NOMO-1 (cell line): Measurements from ENCODE around the gene RRP1.

Experiments
- DNase-seq, 2 experiments: peaks; one replicate each; lab custom pipeline; 2025; ENCODE audit not compliant: unreplicated experiment in 2 of 2; lab: John Stamatoyannopoulos, UW

The RRP1 gene, protein sequence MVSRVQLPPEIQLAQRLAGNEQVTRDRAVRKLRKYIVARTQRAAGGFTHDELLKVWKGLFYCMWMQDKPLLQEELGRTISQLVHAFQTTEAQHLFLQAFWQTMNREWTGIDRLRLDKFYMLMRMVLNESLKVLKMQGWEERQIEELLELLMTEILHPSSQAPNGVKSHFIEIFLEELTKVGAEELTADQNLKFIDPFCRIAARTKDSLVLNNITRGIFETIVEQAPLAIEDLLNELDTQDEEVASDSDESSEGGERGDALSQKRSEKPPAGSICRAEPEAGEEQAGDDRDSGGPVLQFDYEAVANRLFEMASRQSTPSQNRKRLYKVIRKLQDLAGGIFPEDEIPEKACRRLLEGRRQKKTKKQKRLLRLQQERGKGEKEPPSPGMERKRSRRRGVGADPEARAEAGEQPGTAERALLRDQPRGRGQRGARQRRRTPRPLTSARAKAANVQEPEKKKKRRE

DNA sequence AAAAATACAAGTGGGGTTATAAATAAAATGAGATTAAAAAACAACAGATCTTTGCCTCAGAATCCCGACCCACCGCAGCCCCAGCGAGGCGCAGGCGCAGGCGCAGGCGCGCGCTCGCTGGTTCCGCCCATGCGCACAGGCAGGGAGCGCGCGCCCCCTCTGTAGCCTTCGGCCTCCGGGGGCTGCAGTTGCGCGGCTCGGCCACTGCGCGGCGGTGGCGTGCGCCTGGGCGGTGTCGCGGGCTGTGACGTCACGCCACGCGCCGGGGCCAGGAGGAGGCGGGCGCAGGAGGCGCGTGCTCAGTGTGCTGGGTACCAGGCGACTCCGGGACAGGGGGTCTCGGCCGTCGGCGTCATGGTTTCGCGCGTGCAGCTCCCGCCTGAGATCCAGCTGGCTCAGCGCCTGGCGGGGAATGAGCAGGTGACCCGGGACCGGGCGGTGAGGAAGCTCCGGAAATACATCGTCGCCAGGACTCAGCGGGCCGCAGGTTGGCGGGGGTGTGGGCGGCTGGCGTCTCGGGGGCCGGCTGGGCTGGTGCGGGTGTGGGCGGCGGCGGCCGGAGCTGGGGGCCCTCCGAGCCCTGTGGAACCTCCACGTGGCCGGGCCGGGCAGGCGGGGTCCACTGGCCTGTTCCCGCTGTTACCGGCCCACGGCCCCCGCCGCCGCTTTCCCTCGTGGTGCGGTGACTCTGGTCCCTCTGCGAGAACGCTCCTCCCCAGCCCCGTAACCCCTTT, at the start of gene RRP1:
Gene RRP1 (plus strand): TSS at position 302 of the 734 bp plus-strand sequence. CDS start 53 bp downstream, at position 355.
- DNase-seq = peak; percentile 80 to 91

DNA sequence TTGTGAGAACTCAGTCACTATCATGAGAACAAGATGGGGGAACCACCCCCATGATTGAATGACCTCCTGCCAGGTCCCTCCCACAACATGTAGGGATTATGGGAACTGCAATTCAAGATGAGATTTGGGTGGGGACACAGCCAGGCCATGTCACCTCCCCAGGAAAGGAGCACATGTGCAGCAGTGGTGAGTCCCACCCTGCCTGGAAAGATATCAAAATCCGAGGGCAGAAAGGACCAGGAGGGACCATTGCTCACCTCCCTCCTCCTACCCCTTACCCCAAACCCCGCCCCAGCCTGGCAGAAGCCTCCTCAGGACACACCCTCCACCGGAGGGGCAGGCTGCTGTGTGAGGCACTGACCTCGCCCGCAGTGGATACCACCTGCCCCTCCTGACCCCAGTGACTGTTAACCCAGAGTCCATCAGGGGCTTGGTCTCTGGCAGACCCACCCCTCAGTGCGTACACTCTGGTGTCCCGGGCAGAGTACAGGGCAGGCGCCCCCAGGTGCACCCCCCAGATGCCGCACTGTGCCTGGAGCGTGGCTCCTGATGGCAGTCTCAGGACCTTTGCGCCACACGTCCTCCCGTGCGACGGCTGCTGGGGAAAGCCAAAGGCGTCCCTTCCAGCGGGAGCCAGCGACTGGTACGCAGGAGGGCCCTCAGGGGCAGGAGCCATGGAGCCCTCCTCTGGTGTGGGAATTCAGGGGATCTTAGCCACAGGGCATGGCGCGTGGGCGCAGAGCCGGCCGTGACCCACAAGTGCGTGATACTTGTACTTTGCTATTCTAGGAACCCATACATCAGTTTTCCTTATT, 49.5 kb upstream of the RRP1 start:
- DNase-seq = no peak

DNA sequence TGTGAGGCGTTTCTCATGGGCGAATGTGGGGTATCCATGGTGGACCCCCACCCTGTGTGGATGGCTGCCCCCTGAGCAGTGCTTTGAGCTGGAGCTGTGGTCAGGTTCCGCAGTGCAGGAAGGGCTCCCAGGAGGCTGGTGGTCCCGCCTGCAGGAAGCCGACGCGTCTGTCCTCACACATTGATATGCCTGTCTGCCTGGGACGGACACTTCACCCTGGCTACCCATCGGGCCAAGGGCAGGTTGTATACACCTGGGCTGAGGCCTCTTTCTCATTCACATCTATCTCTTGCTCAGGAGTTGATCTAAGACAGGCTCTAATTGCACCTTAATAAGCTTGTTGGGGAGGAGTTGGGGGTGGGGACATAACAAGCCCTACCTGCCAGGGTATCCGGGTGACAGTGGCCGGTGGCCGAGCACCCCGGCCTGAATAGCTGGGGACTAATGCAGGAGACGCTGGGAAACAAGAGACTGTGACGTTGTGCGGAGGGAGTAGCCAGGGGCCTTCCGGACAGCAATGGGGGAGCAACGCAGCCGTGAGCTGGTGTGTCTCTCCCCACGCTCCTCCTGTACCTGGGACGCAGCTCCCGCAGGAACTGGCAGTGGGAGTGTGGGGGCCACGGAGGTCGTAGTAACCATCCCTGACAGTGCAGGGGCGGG, 48.8 kb upstream of the RRP1 start:
- no peak for DNase-seq

DNA sequence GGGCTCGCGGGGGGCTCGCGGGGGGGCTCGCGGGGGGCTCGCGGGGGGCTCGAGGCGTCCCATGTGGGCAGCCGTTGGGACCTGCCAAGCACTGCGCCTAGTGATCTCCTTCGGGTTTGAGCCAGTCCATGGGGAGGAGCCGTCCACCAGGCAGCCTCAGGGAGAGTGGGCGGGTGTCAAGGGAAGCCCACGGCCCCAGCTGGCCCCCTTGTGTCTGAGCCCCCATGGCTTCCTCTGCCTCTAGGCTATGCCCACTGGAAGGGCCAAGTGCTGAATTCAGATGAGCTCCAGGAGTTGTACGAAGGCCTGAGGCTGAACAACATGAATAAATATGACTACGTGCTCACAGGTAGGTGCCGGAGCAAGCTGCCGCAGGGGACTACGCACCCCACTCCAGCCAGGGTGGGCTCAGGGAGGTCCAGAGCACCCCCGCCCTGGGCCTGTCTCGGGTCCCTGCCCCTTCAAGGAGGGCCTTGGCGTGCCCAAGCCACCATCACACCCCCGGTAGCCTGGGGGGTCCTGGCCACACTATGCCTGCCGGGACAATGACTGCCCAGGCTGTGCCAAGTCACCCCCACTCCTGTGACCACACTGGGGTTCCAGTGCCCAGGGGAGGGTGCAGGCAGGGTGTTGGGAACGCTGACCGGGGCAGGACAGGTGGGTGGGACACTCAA, 47.8 kb upstream of the RRP1 start:
- DNase-seq = no peak

DNA sequence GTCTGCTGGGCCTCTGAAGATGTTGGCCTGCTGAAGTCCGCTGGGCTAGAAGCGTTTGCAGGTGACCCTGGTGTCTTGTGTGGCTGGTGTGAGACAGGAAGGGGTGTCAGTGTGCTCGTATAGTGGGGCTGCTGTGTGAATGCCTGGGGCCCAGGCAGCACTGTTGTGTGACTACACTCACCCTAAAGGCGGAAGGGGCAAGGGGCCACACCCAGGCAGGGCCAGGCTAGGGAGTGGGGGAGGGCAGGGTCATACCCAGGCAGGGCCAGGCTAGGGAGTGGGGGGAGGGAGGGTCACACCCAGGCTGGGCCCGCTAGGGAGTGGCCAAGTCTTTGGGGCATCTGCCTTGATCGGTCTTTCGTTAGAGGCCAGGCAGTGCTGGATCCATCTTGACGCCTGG, 45.4 kb upstream of the RRP1 start:
- DNase-seq = no peak

DNA sequence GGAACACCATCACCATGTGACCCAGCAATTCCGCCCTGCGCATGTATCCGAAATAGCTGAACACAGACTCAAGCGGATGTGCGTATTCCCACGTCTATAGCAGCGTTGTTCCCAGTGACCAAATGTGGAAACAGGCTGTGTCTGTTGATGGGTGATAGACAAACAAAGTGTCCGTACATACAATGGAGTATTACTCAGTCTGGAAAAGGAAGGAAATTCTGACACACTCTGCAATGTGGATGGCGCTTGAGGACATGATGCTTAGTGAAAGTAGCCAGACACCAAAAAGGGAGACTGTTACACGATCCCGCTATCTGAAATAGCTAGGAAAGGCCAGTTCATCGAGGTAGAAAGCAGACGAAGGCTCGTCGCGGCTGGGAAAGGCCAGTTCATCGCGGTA, 44.7 kb upstream of the RRP1 start:
- DNase-seq = no peak

DNA sequence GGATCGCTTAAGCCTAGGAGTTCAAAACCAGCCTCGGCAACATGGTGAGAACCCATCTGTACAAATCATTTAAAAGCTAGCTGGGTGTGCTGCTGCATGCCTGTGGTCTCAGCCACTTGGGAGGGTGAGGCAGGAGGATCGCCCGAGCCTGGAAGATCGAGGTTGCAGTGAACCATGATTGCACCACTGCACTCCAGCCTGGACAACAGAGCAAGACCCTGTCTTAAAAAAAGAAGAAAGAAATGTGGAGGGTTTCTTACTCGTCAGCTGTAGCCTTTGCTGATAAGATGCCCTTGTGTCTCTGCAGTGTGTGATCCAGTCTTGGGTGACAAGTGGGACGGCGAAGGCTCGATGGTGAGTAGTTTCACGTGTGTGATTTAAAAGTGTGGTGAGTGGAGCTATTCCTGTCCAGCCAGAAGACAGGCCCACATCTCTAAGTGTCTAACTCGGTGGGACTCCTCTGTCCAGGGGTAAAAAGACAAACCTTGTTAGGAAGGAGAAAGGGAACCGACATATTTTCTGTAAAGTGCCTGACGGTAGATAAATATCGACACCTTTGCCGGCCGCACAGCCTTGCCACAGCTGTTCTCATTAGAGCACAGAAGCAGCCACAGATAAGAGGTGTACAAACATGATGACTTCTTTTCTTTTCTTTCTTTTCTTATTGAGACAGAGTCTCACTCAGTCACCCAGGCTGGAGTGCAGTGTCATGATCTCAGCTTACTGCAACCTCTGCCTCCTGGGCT, 43.4 kb upstream of the RRP1 start:
- no peak for DNase-seq

DNA sequence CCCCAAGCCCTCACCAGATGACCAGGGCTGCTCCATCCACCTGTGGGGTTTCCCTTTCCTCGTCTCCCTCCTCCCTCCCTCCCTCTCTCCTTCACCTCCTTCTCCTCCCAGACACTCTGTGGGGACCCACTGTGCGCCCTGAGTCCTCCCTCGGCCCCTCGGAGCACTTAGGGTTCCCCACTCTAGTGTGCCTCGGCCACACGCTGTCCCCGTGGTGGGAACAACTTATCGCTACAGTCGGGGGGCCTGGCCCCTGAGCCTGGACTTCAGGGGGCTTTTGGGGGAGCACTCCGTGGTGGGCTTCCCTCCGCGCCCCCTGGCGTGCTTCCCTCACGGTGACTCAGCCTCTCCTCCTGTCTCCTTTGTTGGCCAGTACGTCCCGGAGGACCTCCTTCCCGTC, 40.8 kb upstream of the RRP1 start:
- DNase-seq = no peak

DNA sequence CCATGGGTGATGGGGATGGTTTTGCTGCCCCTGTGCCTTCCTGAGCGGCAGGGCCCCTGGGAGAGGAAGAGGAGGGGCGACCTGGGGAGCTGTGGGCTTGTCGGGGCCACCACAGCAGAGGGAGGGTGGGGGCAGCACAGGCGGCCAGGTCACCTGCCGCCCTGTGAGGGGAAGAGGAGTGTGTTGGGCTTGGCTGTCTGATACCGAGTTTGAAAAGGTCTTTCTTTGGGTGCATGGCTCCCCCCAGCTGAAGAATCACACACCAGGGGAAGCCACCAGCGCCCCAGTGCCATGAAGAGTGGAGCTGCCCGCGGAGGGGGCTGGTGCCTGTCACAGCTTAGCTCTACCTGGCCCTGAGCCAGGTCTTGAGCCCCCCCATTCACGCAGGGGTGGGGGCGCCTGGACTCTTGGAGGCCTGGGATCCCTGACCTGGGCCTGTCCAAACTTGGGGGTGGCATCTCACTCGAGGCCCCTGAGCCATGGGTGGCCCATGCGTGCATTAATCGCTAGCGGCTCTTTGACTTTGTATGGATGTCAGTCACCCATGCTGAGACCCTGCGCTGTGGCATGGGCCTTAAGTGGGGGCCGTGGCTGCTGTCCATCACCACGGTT, 39.6 kb upstream of the RRP1 start:
- DNase-seq = no peak

DNA sequence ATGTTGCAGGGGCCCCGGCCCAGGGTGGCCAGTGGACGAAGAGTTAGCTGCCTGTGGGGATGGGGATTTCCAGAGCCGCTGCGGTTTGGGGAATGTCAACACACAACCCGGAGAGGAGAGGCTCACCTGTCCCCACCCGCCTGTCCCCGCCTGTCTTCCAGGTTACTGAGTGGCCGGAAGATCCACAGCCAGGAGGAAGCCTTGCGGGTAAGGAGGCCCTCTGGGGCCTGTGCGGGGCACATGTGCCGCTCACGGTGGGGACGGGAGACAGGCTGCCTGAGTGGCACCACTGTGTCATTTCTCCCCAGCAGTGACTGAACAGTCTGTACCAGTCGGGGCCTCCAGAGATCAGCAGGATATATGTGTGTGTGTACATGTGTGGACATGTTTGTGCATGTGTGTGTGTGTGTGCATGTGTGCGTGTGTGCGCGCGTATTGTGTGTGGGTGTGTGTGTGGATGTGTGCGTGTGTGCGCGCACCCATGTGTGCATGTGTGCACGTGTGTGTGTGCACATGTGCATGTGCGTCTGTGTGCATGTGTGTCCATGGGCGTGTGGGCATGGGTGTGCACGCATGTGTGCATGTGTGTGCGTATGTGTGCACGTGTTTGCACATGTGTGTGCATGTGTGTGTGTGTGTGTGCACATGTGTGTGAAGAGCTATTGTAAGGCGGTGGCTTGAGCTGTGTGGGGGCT, 38.9 kb upstream of the RRP1 start:
- no peak for DNase-seq

DNA sequence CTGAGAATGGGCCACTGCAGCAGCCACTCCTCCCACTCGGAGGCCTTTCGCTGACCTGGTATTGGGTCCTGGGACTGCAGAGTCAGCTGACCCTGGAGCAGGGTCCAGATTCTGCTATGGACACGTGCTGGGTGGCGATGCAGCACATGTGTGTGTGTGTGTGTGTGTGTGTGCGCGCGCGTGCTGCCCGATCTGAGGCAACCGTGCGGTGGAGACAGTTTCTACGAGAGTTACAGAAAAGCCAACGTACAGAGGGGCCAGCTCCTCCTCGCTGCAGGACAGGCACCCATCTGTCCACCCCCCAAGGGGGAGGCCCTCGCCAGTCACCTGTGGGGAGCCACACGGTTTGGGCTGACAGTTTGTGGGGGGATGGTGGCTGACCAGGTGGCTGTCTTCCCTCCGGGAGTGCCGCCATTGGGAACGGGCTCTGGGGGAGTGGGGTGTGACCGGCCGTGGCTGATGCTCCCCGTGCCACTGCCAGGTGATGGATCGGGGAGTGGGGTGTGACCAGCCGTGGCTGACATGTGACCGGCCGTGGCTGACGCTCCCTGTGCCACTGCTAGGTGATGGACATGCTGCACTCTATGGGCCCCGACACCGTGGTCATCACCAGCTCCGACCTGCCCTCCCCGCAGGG, 37.3 kb upstream of the RRP1 start:
- no peak for DNase-seq

DNA sequence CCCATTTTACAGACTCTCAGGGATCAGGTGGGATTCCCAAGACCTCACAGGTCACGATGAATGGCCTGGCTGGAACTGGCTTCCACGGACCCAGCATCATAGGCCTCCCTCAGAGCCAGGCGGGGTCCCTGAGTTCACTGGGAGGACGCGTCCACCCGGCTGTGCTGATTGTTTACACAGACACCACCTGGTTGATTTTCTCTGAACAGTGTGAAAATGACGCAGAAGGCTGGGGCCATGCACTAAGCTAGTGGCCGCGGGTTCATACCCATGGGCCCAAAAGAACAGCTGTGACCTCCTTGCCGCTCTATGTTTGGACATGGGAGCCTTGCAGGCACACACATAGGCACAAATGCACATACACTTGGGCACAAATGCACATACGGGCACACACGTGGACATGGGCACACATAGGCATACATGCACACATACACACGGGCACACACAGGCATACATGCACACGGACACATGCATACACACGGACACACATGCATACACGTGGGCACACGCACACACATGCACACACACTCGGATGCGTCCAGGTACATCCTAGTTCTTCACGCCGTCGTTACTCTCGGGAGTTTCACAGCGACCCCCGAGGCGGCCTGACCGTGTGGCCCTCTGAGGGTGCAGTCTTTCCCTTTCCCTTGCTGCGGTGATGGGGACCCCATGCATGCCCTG, 36.5 kb upstream of the RRP1 start:
- no peak for DNase-seq

DNA sequence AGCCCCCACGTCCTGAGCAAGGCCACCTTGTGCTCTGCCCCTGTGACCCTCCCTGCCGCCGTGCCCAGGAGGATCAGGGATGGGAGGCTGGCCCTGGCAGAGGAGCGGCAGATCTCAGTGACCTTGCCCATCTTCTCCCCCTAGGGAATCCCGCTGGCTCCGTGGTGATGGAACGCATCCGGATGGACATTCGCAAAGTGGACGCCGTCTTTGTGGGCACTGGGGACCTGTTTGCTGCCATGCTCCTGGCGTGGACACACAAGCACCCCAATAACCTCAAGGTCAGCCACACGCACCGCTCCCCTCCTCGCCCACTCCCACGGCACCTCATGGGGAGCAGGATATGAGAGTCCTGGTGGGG, 36.0 kb upstream of the RRP1 start:
- DNase-seq = no peak

DNA sequence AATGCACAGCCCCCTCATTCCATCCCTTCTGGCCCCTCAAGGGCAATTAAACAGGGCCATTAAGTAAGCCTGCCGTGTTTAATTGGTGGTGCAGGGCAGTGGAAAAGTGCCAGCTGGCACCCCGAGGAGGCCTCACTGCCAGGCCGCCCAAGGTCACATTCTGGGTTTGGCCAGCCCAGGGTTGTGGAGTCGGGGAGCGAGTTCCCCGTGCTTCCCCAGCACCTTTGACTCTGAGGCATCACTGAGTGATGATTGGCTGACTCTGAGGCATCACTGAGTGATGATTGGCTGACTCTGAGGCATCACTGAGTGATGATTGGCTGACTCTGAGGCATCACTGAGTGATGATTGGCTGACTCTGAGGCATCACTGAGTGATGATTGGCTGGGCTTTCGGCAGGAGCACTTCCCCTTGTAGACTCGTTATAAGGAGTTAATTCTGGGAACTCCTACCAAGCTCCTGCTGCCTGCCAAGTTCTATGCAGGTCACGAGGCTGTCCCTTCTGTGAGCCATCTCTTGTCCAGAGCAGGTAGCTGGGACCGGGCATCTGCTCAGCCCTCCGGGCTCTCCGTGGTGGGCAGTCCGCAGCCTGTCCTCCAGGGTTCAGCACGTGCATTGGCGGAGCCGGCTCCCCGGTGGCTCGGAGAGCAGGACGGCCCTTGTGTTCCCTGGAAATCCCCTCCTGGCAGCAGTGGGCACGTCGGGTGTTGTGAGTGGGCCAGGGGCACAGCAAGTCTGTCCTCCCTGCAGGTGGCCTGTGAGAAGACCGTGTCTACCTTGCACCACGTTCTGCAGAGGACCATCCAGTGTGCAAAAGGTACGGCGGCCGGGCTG, 34.2 kb upstream of the RRP1 start:
- no peak for DNase-seq

DNA sequence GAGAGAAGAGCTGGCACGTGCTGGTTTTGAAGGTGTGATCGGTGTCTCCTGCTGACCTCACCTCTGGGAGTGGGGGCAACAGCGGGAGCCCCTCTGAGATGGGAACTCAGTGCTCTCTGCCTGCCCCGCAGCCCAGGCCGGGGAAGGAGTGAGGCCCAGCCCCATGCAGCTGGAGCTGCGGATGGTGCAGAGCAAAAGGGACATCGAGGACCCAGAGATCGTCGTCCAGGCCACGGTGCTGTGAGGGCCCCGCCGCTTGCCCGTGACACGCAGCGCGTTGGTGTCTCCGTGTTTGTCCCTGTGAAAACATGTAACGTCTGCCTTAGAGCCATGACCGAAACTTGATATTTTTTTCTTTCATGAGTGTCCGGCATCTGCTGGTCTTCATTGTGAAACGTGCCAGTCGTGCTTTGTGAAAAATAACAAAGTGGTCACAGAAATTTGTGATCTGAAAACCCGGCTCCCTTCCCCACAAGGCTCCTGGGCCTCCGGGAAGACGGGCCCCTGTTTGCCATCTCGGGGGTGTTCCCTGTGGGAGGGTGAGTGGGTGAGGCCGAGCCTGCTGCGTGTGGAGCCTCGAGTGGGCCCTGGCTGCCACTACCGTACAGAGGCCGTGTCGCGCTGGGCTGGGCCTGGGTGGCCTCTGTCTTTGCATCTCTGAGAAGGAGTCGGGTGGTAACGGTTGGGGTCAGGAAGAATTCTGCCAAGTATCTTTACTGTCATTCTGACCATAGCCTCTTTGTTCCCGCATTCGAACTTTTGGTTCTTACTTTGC, 33.4 kb upstream of the RRP1 start:
- DNase-seq = no peak

DNA sequence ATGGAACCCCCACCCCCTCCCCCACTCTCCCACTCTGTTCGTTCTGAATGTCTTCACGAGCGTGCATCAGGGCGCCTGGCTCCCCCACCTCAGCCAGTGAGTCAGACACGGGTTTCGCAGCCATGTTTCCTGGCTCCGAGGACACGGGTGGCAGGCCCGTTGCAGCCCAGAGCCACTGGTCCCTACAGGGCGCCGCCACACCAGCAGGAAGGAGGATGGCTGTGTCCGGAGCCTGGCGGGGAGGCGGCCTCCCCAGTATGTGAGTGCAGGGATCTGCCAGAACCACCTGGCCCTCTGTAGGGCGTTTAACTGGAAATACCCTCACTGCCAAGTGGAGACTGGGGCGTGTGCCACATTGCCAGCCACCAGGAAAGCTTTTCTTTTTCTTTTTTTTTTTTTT, 31.8 kb upstream of the RRP1 start:
- DNase-seq = no peak
